Measurements from ENCODE around the gene CSNK1G1.

DNA sequence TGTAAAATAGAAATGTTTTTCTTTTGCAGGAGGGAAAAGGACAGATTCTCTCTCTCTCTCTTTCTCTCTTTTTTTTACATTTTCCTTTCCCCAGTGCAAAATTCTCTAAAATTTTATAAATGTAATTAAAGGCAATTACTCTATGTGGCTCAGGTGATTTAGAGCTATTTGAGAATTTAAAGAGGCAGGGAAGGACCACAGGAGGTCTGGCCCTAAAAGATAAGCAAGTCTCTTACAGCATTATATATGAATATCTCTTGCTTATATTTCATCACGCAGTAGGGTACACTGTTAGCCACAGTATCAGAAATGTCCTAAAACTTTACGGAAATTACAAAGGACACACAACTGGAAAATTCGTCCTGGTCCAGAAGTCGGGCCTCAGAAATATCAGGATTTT lies 122.7 kb downstream of the CSNK1G1 start:
- TF ChIP-seq, protein P1, sequence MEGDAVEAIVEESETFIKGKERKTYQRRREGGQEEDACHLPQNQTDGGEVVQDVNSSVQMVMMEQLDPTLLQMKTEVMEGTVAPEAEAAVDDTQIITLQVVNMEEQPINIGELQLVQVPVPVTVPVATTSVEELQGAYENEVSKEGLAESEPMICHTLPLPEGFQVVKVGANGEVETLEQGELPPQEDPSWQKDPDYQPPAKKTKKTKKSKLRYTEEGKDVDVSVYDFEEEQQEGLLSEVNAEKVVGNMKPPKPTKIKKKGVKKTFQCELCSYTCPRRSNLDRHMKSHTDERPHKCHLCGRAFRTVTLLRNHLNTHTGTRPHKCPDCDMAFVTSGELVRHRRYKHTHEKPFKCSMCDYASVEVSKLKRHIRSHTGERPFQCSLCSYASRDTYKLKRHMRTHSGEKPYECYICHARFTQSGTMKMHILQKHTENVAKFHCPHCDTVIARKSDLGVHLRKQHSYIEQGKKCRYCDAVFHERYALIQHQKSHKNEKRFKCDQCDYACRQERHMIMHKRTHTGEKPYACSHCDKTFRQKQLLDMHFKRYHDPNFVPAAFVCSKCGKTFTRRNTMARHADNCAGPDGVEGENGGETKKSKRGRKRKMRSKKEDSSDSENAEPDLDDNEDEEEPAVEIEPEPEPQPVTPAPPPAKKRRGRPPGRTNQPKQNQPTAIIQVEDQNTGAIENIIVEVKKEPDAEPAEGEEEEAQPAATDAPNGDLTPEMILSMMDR (IDR thresholded peaks at IDR 0.05; ENCODE audit: poor library complexity, severe bottlenecking): no peak
- TF ChIP-seq EP300 (conservative IDR thresholded peaks at IDR 0.05; ENCODE audit: poor library complexity, severe bottlenecking): no peak
